GM12801 (cell line): ENCODE results near the gene ABHD8.

Source experiments
- TF ChIP-seq, protein P1 (sequence below): IDR thresholded peaks from one replicate; pipeline ENCODE4 v1.5.1; 2011; ENCODE audit warnings: control low read depth; ENCODE audit not compliant: insufficient read length; ENCODE audit errors: extremely low read depth

ABHD8 gene

DNA sequence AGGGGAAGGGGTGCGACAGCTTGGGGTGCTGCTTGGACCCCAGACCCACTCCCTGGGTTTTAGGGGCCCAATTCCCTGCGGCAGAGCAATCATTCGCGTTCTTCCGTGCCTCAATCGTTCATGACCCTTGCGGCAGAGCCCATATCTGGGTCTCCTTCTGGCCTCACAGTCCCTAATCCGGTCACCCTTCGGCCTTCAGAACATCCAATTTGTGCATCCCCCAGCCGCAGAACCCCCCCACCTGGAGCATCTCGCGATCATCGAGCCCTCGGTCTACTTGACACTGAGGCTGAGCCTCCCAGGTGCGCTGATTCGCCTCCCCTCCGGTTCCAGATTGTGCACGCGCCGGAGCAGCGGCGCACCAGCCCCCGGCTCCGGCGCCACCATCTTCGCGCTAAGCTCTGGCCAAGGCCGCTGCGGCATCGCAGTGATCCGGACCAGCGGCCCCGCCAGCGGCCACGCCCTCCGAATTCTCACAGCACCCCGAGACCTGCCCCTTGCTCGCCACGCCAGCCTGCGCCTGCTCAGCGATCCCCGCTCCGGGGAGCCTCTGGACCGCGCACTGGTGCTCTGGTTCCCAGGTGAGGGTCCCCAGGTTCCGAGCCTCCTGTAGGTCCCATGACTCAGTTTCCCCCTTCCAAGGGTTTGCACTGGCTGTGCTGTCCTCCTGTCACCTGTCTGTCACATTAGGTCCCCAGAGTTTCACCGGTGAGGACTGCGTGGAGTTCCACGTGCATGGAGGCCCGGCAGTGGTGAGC is 34.6 kb upstream of the ABHD8 start:
- TF ChIP-seq, protein P1, sequence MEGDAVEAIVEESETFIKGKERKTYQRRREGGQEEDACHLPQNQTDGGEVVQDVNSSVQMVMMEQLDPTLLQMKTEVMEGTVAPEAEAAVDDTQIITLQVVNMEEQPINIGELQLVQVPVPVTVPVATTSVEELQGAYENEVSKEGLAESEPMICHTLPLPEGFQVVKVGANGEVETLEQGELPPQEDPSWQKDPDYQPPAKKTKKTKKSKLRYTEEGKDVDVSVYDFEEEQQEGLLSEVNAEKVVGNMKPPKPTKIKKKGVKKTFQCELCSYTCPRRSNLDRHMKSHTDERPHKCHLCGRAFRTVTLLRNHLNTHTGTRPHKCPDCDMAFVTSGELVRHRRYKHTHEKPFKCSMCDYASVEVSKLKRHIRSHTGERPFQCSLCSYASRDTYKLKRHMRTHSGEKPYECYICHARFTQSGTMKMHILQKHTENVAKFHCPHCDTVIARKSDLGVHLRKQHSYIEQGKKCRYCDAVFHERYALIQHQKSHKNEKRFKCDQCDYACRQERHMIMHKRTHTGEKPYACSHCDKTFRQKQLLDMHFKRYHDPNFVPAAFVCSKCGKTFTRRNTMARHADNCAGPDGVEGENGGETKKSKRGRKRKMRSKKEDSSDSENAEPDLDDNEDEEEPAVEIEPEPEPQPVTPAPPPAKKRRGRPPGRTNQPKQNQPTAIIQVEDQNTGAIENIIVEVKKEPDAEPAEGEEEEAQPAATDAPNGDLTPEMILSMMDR: no peak

DNA sequence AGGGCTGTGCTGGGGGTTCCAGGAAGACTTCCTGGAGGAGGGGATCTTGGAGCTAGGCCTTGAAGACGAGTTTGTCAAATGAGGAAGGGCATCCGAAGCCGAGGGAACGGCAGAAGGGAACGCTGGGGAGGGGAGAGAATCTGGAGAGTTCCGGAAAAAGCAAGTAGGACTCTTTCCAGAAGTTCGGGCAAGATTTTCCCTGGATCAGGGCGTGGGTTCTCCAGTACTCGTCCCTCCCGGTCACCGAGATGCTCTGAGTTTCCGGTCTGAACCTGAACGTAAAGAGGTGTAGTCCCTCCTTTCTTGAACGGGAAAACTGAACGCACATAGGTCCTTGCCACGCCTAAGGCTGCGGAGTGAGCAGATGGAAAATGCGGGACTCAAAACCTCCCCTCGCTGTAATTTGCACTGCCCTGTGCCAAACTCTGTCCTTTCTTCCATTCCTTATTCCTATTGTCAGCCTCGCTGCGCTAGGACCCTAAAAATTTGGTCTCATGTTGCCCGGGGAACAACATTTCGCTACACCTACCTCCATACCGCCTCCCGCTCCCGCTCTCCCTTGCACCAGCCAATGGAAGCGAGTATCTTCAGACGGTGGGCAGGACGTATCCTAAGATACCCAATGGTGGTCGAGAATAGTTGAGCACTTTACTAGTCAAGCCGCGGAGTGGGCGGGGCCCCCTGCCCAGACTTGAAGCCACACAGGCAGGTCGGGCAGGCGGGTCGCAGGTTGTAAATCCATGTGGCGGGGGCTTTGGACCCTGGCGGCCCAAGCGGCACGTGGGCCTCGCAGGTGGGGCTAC is 33.8 kb upstream of the ABHD8 start, which contains the start of gene GTPBP3:
GTPBP3 (plus strand) TSS at position 682 of the 803 bp plus-strand sequence; CDS start at position 741, 59 bp downstream.
- TF ChIP-seq, protein P1: no peak

DNA sequence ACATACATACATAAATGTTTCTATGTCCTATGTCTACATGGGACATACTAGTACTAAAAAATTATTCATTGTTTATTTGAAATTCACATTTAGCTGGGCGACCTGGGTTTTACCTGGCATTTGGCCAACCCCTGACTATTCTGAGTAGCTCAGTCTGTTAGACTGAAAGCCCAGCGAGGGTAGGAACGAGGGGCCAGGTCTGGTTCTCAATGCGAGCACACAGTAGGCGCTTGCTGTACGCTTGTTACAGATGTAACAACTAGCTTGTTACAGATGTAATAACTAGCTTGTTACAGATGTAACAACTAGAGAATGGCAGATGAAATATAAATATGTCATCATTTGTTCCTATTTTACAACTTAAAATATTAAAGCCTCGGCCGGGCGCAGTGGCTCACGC is 32.4 kb upstream of the ABHD8 start:
- TF ChIP-seq, protein P1: no peak

DNA sequence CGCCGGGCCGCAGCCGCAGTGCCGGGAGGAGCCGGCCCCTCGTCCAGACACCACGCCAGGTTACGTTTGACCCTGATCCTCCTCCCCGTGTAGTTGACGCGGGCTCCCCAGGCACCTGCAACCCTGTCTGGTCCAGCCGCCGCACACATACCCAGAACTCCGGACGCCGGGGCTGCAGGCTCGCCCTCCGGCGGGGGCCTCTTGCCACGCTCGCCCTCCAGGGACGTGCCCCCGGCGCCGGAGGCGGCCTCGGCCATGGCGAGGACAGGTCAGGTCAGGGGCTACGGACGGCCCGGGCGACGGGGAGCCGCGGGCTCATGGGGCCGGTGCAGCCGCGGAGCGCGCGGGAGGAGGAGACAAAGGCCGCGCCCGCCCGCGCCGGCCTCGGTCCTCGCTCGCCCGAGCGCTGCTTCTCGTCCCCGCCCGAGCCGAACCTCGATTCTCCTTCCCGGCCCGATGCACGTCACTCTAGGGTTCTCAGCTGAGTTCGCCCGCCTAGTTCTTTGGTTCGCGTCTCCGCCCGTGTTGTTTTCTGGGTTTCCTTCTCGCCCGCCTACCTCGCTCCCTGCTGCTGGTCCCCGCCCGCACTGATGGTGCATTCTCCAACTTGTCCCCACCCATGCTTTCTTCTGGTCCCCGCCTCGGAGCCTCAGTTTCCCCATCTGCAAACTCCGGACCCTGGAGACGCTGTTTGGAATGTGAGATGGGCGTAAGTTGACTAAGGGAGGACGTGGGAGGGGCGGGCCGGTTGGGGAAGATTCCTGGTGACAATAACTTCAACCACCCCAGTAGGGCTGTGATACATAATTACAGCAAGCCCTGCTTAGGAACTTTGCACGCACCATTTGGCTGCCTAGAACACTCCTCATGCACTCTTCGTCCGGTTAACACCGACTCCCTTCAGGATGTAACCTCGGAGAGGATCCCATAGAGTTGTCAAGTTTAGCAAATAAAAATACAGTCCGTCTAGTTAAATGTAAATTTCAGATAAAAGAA is 31.5 kb upstream of the ABHD8 start, which contains the start of gene ANO8:
ANO8 (minus strand) TSS at position 442 of the 996 bp plus-strand sequence; CDS start at position 257, 185 bp downstream.
- TF ChIP-seq, protein P1: no peak

DNA sequence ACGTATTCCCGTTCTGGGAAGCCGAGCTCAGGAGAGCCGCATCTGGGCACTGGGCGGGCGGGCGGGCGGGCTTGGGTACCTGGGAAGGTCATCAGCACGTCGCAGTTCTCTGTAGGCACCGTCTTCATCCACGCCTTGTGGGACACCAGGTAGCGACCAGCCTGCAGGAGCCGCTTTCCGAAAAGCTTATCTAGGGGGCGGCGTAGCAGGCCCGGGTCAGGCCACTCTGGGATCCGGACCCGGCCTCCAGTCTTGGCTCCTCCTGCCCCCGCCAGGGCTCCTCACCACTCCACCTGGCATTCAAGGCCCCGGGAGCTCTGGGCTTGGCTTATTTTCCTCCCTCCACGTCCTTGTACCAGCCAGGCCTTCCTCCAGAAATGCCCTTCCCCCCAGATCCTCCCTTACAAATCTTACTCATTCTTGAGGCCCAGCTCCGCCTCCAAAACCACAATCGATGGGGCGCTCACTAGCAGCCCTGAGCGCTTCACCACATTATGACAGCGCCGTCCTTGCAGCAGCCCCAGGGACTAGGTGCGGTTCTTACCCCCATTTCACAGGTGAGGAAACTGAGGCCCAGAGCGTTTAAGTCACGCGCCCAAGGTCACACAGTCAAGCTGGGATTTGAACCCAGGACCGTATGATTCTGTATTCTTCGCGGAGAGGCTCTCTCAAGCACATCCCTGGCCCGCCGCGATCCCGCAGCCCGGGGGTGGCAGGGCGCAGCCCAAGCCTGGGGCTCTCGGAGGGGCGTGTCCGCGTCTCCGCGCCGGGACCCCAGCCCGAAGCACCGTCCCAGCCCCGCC is 30.6 kb upstream of the ABHD8 start:
- TF ChIP-seq, protein P1: no peak

DNA sequence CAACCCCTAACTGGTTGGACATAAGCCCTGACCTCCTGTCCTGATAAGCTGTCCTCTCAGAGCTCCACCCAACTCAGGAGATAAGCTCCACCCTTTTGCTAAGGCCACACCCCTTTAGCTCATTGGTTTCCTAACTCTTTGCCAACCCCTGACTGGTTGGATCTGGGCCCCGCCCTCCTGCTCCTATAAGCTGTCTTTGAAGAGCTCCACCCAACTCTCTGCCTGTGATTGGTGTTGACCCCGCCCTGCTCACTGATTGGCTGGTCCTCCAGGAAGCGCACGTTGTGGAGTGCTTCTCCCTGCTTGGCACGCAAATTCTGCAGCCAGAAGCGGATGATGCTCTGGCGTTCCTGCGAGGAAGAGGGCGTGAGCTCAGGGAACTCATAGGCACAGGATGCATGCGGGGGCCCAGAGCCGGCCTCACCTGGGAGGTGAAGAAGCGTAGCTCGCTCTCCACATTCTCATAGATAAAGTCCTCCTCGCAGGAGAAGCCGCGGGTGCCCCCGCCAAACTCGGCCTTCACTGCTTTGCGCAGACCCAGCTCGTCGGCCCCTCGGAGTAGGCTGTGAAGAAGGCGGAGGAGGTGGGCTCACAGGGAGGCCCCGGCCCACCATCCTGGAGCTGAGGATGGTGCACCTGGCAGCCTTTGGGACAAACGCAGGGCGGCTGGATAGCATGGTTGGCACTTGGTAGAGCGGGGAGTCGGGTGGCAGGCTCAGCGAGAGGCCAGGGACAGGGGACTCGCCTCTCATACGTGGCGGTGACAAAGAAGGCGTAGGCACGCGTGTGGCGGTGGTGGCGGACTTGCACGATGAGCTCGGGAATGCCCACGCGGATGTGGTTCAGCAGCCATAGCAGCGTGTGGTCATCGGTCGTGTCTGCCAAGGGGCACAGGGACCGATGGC is 29.7 kb upstream of the ABHD8 start:
- TF ChIP-seq, protein P1: no peak
